ENCODE results near the gene SMOC1. TPM values are rescaled to one million over a fixed set of nuclear protein-coding genes. Genes with fewer than 3 reads are reported as not detected.

SMOC1 gene
- polyA plus RNA-seq, 3 donors = not detected

- H3K4me3 ChIP-seq (replicated peaks in 1 of 3; ENCODE audit: low read depth in 2 of 3, low read length in 3 of 3) = no peak overlapping the region
- Mint-ChIP-seq H3K4me3 (no peak overlapping the region), H3K9me3 (peaks cover under 1 to 26% (median 13%) of the 10 kb centered on the region in 7 donors), H3K27ac (no peak overlapping the region), H3K27me3 (ENCODE audit: low read depth in 3 of 3) (peaks cover 0 to 30% (median 13%) of the 10 kb centered on the region in 3 donors), H3K36me3 (no peaks in the 10 kb centered on the region), H3K4me1 (no peaks in the 10 kb centered on the region)
- peaks cover 0 to 2% of the 10 kb centered on the region in 2 donors for H3K27me3 ChIP-seq (ENCODE audit: control insufficient read depth in 2 of 2, insufficient read depth in 2 of 2, low read length in 2 of 2)
- no peak for TF ChIP-seq CTCF (IDR thresholded peaks at IDR 0.05)
- no peaks in the 10 kb centered on the region for H3K36me3 ChIP-seq (replicated peaks in 1 of 2; ENCODE audit: control insufficient read depth in 1 of 2, insufficient read depth in 2 of 2, low read length in 2 of 2)
- no peak overlapping the region for H3K9ac ChIP-seq (ENCODE audit: insufficient read depth, low read length, poor library complexity, severe bottlenecking)
- no peak overlapping the region for H2AFZ ChIP-seq (ENCODE audit: insufficient read depth, low read depth, low read length, poor library complexity, severe bottlenecking)
- no peaks in the 10 kb centered on the region for H4K20me1 ChIP-seq (ENCODE audit: insufficient read depth, low read length)
- no peak overlapping the region for H3K27ac ChIP-seq (ENCODE audit: low read depth in 1 of 2, low read length in 2 of 2)
- H3K4me2 ChIP-seq (replicated peaks; ENCODE audit: extremely low read depth, low read length, poor library complexity, severe bottlenecking) = no peak overlapping the region
- peaks cover 0 to 11% of the 10 kb centered on the region in 2 donors for H3K9me3 ChIP-seq (replicated peaks in 1 of 2; ENCODE audit: control insufficient read depth in 1 of 2, insufficient read depth in 1 of 2, low read length in 2 of 2)
- H3K4me1 ChIP-seq (ENCODE audit: control insufficient read depth in 1 of 2, insufficient read depth in 2 of 2, low read length in 2 of 2) = no peaks in the 10 kb centered on the region
- WGBS (ENCODE audit: insufficient coverage) = no CpG with 5 or more reads among the region's 4 CpGs
- intact Hi-C loops (cut with micrococcal nuclease) = no loop called here
- no peaks in the 10 kb centered on the region for H3K79me2 ChIP-seq (ENCODE audit: insufficient read depth, low read length)
- DNase-seq = no peak
These were observed 62.8 kb downstream of the SMOC1 start for GRCh38 chr14:69941768-69942742.

- WGBS (ENCODE audit: insufficient coverage) = 93% methylated on average over 2 of the region's 12 CpGs
- Histone ChIP-seq H3K4me1 (ENCODE audit: control insufficient read depth in 1 of 2, insufficient read depth in 2 of 2, low read length in 2 of 2) (no peaks in the 10 kb centered on the region), H4K20me1 (ENCODE audit: insufficient read depth, low read length) (no peaks in the 10 kb centered on the region), H3K9ac (ENCODE audit: insufficient read depth, low read length, poor library complexity, severe bottlenecking) (no peak overlapping the region), H3K4me2 (replicated peaks; ENCODE audit: extremely low read depth, low read length, poor library complexity, severe bottlenecking) (no peak overlapping the region), H3K27ac (ENCODE audit: low read depth in 1 of 2, low read length in 2 of 2) (no peak overlapping the region), H2AFZ (ENCODE audit: insufficient read depth, low read depth, low read length, poor library complexity, severe bottlenecking) (no peak overlapping the region), H3K9me3 (replicated peaks in 1 of 2; ENCODE audit: control insufficient read depth in 1 of 2, insufficient read depth in 1 of 2, low read length in 2 of 2) (peaks cover 0 to 11% of the 10 kb centered on the region in 2 donors), H3K27me3 (ENCODE audit: control insufficient read depth in 2 of 2, insufficient read depth in 2 of 2, low read length in 2 of 2) (peaks cover 0 to 2% of the 10 kb centered on the region in 2 donors), H3K79me2 (ENCODE audit: insufficient read depth, low read length) (no peaks in the 10 kb centered on the region), H3K4me3 (replicated peaks in 1 of 3; ENCODE audit: low read depth in 2 of 3, low read length in 3 of 3) (no peak overlapping the region), H3K36me3 (replicated peaks in 1 of 2; ENCODE audit: control insufficient read depth in 1 of 2, insufficient read depth in 2 of 2, low read length in 2 of 2) (no peaks in the 10 kb centered on the region)
- DNase-seq = no peak
- H3K9me3 Mint-ChIP-seq = peaks cover 3 to 27% (median 13%) of the 10 kb centered on the region in 7 donors
- TF ChIP-seq CTCF (IDR thresholded peaks at IDR 0.05) = no peak
- H3K27ac Mint-ChIP-seq = no peak overlapping the region
- no peaks in the 10 kb centered on the region for H3K36me3 Mint-ChIP-seq
- peaks cover 0 to 28% (median 13%) of the 10 kb centered on the region in 3 donors for H3K27me3 Mint-ChIP-seq (ENCODE audit: low read depth in 3 of 3)
- H3K4me1 Mint-ChIP-seq = no peaks in the 10 kb centered on the region
- intact Hi-C loops (cut with micrococcal nuclease) = no loop called here
- H3K4me3 Mint-ChIP-seq = no peak overlapping the region
These were observed 64.0 kb downstream of the SMOC1 start for GRCh38 chr14:69943084-69943780.
